GM12874 (cell line): ENCODE measurements around the gene FANK1.

ENCODE experiments used
- TF ChIP-seq, protein P1 (sequence below): IDR thresholded peaks from 2 replicates; pipeline ENCODE4 v1.5.1; 2011; ENCODE audit warnings: low read depth, mild to moderate bottlenecking, control low read depth, low read length, moderate library complexity; ENCODE audit not compliant: insufficient read depth

The FANK1 gene

DNA sequence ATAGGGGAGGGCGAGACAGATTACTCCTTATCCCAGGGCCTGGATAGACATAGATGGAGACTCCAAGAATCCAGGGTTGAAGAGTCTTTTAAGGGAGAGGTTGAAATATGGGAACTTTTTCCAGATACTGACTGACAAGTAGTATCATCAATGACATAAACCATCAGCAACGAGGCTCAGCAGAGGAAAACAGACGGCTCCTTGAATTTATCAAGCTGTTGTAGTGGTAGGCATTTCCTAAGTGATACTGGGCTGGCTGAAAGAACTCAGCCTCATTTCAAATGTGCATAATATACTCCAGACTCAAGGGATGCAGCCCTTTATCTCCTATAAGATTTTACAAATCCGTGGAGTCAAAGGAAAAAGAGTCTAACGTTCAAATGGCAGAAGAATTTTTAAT lies 150.5 kb downstream of the FANK1 start:
- TF ChIP-seq, protein P1, sequence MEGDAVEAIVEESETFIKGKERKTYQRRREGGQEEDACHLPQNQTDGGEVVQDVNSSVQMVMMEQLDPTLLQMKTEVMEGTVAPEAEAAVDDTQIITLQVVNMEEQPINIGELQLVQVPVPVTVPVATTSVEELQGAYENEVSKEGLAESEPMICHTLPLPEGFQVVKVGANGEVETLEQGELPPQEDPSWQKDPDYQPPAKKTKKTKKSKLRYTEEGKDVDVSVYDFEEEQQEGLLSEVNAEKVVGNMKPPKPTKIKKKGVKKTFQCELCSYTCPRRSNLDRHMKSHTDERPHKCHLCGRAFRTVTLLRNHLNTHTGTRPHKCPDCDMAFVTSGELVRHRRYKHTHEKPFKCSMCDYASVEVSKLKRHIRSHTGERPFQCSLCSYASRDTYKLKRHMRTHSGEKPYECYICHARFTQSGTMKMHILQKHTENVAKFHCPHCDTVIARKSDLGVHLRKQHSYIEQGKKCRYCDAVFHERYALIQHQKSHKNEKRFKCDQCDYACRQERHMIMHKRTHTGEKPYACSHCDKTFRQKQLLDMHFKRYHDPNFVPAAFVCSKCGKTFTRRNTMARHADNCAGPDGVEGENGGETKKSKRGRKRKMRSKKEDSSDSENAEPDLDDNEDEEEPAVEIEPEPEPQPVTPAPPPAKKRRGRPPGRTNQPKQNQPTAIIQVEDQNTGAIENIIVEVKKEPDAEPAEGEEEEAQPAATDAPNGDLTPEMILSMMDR, result no peak

DNA sequence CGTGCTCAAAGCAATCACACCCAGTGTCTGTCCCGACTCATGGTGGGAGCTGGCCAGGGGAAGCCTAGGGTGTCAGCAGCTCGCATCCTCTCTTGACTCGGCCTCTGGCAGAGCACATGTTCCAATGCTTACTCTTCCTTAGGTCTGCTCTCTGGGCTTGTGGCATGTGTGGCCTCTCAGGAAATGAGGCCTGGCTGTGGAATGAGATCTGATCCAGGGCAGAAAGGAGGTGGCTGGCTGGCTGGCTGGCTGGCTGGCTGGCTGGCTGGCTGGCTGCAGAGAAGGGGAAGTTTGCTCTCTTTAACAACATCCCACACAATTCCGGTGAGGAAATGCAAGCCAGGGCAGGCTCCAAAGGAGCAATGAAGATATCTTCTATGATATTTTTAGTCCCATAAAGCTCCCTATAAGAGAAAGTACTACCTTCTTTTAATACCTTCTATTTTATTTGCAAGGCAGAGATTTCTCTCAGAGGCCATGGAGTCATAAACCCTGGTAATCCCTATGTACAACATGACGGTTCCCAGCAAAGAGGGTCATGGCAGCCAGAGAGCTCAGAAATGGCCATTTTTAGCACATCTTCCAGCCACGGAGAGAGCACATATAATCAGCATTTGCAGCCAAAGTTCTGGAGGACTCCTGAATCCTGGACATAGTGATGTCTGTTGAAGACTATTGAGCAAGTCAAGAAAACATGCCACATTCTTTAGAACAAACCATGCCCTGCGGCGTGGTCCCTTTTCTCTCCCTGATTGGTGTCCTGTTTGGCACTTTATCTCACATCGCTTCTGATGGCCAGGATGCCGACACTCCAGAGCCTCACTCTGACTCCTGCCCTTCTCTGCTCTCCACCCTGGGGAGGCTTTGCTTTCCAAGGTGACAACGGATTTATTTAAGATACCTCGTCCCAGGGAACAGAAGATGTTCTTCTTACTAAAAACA lies 153.7 kb downstream of the FANK1 start:
- TF ChIP-seq, protein P1, result no peak

DNA sequence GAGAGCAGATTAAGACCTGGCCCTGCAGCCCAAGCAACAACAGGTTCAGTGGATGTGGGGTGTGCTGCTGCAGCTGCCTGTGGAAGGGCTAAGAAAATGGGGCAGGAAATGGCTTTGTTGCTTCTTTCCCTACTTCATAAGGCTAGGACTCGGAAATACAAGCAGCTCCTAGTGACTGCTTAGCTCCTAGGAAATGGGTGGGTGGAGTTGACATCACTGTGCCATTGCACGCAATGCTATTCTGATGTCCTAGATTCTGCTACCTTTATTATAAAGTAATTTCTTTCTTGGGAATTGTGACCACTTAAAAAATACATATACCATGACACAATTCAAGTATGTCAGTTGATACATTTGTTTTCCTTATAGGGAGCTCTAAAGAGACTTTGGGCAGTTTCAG lies 155.8 kb downstream of the FANK1 start:
- TF ChIP-seq, protein P1, result no peak

DNA sequence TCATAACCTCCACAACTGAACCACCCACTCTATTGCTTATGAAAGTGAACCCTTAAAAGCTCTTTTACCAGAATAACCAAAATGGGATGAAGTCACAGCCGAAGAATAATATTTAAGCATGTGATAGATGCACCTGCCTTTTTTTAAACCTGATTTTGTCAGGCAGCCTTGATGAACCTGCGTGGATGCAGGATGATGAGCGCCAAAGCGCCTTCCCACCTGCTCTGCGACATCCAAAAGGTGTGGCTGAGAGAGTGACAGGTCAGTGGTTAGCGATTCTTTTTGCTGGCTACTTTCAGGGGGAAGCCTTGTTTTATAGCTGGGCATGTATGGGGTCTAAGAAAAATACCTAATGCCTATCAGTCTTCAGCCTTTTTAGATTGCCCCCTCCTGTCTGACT lies 157.8 kb downstream of the FANK1 start:
- TF ChIP-seq, protein P1, result no peak

DNA sequence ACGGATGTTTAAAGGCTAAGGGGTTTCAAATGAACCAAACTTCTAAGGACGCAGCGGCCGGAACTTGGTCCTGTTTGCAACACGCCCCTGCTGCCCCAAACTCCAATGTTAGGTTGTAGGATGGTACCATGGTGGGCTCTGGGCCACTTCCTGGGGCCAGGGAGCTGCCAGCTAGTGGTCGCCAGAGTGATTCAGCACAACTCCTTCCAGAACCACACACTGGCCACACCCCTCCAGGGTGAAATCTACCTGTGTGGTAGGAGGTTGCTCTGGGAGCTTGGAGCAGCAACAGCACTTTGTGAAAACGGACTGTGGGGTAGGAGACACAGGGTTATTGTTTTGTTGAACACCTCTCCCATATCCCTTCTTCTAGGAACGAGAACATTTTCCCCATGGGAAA lies 161.1 kb downstream of the FANK1 start:
- TF ChIP-seq, protein P1, result no peak

DNA sequence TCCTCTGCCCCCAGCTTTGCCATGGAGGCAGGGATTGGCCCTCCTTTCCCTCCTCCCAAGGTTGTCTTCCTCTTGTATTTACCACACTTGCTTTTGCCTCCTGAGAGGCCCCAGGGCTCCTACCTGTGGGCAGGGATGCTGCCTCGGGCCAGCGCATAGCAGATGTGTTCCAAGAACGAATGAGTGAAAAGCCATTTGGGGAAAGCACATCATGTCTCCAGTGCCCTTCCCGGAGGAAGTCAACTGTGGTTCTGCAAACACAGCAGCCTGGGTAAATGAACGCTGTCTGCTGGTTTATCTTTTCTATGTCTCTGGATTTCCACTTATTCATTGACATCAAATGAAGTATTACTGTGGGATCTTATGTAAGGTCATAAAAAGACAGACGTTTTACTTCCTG lies 161.7 kb downstream of the FANK1 start:
- TF ChIP-seq, protein P1, result no peak

DNA sequence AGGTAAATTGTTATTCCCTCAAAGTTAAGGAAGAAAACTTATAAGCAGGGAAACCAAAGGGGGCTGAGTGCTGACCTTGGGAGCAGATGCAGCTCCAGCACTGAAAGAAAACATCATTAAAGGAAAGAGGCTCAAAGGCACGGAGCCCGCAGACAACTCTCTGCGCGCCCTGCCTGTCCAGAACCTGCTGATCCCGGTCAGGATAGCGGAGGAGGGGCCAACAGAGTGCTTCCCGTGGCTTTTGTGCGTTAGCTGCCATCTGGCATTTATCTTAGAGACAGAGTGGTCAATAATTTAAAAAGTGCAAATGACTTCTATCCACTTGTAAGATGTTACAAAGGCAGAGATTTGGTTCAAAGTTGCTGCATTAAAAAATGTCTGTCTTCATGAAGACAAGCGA lies 162.1 kb downstream of the FANK1 start:
- TF ChIP-seq, protein P1, result no peak
